Stimulated activated CD4-positive, alpha-beta T cell treated with anti-CD3 and anti-CD28 coated beads, Interleukin-2, amount 100 ng/mL, for 48 hours (primary cell): ENCODE data around the gene MRGPRE.

ENCODE experiments used
- DNase-seq, 2 donors: peaks; one replicate each; pipeline ENCODE4 v3.0.0-alpha.2; 2020

The MRGPRE gene

DNA sequence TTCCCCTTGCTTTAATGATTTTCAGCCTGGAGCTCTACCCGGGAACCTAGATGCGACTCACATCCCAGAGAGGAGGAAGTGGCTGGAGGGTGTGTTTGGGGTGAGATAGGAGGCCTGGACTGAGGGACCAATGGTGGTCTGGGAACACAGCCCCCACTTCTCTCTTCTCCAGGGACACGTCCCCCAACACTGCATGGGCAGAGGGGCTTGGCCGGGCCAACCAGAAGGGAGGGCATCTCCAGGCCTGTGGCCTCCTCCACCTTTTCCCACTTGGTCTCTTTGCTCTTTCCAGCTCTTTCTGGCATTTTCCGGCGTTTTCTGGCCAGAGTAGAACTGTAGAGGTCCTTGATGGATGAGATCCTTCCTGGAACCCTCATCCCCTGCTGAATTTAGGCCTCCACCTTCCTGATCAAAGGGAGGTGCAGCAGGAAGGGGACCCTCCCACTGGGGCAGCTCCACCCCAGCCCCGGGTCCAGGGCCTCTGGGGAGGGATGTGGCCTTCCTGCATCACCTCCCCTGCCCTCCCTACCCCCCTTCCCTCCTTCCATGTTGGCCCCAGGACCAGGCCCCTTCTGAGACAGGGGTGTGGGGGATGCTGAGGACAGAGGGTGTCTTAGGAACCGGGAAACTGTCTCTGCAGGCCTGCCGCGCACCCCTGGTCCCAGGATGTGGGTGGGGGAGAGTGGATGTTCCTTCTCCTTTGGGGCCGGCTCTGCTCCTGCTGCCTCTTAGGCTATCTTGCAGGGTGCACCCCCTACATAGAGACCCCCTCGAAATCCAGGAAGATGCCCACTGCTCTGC, 38.0 kb downstream of the MRGPRE start:
- DNase-seq, result no peak

DNA sequence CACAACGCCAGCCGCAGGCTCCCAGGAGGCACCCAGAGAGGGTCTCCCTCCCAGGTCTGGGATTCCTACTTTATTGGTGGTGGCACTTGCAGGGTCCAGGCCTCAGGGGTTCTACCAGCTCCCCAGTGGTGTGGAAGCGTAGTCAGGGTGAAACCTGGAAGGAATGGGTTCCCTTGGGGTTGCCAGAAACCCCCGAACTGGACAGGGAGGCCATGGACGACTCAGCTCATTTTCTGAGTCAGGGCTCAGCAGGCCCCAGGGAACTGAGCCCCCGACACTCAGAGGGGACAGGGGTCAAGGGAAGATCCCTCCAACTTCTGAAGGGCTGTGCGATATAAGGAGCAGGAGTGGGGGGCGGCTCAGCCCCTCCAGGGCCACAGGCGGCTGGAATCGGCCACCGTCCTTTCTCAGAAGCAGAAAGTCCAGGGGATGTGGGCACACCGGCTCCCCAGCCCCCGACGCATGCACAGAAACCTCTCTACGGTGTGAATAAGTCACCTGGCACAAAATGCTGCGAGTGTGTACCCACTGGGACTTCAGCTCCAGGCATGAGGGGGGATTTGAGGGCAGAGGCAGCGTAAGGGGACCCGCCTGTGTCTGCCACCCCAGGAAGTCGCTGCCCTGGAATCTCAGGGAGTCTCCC, 38.7 kb downstream of the MRGPRE start:
- no peak for DNase-seq

DNA sequence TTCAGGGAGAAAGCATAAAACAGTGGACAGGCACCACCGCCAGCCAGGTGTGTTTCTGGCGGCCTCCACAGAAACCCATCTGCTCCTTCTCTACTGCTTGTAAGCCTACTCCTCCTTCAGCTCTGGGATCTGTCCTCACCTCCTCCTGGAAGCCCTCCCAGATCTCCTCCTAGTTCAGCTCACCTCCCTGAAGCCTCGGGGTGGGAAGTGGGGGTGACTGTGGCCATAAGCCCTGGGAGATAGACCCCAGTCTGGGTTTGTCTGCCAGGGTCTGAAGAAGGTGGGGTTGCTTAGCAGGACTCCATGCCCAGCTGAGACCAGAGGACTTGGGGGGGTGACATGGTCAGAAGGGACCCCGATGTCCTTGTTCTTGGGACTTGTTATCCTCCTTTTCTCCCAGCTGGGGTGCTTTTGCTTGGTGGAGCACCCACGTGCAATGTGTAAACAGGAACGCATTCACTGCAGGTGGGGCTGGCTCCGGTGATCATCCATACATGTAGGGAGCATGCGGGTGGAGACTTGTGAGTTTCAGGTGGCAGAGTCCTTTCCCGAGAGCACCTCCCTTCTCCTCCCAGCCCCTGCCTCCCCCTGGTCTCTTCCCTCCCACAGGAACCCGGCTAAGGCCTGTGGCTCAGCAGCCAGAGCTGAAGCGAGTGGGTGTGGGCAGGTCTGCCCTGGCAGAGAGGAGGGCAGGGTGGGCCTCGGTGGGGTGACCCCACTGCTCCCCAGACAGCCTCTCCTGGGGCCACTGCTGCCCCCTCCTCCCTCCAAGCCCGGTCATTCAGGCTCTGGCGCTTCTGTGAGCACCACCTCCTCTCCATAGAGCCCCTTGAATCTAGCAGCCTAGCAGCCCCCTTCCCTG, 39.5 kb downstream of the MRGPRE start:
- DNase-seq, result no peak

DNA sequence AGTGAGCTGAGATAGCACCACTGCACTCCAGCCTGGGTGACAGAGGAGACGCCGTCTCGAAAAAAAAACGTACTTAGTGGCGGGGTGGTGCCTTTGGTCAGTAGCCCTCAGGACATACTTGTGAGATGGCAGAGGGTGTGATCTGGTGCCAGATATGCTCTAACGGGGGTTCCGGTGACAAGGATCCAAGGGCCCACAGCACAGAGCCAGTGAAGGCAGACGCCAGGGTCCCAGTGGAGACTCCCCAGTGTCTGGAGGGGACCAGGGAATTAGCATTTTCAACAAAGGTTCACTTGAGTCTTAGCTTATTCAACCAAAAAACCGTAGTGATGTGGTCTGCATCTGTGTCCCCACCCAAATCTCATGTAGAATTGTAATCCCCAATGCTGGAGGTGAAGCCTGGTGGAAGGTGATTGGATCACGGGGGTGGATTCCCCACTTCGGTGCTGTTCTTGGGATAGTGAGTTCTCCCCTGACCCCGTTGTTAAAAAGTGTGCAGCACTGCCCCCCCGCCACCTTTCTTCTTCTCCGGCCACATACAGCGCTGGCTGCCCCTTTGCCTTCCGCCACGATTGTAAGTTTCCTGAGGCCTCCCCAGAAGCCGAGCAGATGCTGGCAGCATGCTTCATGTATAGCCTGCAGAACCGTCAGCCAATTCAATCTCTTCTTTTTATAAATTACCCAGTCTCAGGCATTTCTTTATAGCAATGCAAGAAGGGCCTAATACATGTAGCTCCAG, 40.5 kb downstream of the MRGPRE start:
- no peak for DNase-seq

DNA sequence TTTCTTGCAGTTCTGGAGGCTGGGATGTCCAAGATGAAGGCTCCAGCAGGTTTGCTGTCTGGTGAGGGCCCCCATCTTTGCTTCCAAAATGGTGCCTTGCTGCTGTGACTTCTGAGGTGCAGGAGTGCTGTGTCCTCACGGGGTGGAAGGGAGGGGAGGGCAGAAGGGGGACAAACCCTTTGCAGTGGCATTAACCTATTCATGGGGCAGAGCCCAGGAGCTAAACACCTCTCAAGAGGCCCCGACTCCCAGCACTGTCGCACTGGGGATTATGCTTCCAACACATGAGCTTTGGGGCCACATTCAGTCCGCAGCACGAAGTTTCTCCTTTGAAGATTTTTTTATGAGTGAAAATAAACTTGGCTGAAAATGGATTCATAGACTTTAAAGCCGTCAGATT, 41.6 kb downstream of the MRGPRE start:
- DNase-seq, result no peak

DNA sequence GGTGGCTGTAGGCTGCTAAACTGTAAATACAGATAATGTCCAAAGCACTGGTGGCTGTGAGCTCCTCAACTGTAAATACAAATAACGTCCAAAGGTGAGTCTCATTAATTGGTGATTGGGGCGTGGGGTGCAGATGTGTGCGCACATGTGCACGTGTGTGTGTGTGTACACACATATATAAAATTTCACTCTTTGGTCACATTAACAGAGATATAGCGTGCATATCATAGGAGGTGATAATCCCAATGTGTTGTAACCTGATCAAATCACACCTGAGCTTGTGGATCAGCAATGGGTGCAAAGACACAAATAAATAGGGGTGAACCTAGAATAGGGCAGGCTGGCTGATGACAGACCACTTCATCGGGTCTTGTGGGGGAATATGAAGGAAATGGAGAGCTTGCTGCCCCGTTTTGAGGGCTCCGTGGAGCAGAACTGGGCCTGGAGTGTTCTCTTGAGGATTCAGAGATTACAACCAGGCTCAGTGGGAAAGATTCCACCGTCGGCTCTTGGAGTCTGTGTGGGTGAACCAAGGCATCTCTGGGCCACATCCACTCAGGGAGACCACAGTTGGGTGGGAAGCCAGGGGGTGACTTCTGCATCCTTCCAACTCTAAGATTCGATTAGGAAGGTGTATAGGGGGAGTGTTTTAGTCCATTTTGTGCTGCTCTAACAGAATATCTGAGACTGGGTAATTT, 42.2 kb downstream of the MRGPRE start:
- DNase-seq, result no peak

DNA sequence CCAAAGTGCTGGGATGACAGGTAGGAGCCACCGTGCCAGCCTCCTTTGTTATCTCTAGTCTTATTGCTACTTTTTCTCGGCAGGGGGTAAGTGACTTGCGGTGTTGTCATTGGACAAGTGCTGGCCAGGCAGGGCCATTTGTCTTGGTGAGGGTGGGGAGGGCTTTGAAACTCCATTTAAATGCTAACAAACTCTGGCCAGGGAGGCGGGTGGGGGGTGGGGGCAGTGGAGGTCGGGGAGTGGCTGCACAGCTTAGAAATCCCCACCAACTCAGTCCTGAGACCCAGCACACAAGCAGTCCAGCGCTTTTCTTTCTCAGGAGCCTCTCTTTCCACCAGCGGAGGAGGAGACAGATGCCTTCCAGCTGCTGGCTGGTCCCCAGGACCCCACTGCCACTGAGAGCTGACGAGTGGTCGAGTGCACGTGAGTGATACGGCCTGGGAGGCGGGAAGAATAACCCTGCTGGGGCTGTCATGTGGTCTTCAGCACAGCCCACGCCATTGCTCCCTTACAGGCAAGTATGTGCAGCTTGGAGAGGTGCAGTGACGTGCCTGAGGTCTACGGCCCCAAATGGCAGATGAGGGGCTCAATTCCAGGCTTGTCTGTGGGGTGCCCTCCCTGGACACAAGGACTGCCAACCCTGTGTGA, 42.9 kb downstream of the MRGPRE start:
- DNase-seq, result no peak

DNA sequence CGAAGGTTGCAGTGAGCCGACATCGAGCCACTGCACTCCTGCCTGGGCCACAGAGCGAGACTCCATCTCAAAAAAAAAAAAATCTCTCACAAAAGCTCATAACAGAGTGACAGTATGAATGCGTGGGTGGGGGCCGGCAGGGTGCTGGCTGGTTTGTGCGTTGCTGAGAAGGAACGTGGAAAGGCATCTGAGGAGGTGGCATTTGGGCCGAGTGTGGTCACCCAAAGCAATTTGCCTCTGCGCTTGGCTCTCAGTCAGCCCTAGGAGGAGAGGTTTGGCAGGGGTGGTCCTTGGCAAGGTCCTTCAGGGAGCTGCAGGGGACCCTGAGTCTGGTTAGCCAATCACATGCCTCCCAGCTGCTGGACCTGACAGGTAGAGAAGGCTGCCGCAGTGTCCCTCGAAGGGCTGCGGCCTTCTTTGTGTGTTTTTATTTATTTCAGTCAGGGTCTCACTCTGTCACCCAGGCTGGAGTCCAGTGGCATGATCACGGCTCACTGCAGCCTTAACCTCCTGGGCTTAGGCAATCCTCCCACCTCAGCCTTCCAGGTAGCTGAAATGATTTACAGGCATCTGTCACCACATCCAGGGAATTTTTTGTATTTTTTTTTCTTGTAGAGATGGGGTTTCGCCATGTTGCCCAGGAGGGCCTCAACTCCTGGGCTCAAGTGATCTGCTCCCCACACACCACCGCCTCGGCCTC, 43.6 kb downstream of the MRGPRE start:
- DNase-seq, result no peak

DNA sequence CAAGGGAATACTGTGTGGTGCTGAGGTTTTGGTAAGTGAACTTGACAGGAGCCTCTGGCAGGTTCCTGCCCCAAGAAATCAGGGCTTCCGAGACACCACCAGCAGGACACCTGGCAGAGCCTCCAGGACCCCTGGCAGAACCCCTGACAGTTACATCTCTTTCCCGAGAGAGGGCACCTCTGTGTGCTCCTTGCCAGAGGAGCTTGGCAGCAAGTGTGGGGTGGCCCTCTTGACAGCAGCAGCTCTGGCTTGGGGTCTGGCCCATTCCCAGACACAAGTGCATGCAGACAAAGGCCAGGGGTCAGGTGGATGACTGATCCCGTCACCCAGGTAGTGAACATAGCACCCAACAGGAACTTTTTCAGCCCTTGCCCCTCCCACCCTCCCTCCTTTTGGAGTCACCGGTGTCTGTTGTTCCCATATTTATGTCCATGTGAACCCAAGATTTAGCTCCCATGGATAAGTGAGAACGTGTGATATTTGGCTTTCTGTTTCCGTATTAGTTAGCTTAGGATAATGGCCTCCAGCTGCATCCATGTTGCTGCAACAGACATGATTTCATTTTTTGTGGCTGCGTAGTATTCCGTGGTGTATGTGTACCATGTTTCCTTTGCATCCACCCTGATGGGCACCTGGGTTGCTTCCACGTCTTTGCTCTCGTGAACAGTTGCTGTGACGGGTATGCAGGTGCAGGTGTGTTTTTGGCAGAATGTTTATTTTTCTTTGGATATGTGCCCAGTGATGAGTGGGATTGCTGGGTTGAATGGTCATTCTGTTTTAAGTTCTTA, 45.9 kb downstream of the MRGPRE start:
- no peak for DNase-seq

DNA sequence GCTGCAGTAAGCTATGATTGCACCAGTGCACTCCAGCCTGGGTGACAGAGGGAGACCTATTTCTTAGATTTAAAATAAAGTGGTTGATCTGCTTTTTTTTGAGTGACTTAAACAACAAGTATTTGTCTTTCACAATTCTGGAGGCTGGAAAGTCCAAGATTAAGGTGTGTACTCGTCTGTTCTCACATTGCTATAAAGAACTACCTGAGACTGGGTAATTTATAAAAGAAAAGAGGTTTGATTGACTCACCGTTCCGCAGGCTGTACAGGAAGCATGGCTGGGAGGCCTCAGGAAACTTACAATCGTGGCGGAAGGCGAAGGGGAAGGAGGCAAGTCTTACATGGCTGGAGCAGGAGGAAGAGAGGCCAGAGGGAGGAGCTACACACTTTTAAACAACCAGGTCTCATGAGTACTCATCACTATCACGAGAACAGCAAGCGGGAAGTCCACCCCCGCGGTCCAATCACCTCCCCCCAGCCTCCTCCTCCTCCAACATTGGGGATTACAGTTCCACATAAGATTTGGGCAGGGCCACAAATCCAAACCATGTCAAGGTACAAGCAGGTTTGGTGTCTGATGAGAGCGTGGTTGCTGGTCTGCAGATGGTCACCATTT, 47.4 kb downstream of the MRGPRE start:
- no peak for DNase-seq

DNA sequence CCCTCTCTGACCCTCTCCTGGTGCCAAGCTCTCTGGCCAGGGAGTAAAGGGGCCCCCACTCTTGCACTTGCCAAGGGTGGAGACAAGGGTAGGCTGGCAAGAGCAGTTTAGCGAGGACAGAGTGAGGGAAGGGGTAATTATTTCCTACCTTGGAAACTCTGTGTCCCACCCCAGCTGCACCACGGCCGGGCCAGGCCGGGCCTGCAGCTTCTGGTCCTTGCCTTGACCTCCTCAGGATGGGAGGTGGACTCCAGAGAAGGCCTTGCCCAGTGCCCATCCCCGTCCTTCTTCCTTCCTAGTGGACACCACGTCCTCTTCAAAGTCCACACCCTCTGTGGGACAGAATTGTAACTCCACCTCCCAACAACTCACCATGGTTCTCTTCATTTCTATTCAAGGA, 48.7 kb downstream of the MRGPRE start:
- no peak for DNase-seq

DNA sequence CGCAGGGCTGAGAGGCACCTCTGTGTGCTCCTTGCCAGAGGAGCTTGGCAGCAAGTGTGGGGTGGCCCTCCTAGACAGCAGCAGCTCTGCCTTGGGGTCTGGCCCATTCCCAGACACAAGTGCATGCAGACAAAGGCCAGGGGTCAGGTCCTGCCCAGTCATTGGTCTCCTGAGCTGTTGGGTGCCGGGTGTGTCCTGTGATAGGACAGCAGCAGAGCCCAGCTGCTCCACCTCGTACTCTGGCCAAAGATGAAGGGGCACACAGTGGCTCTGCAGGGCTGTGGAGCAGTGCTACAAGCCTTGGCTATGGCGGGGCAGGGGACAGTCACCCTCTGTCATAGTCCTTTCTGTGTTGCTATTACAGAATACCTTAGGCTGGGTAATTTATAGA, 49.8 kb downstream of the MRGPRE start:
- DNase-seq, result no peak

DNA sequence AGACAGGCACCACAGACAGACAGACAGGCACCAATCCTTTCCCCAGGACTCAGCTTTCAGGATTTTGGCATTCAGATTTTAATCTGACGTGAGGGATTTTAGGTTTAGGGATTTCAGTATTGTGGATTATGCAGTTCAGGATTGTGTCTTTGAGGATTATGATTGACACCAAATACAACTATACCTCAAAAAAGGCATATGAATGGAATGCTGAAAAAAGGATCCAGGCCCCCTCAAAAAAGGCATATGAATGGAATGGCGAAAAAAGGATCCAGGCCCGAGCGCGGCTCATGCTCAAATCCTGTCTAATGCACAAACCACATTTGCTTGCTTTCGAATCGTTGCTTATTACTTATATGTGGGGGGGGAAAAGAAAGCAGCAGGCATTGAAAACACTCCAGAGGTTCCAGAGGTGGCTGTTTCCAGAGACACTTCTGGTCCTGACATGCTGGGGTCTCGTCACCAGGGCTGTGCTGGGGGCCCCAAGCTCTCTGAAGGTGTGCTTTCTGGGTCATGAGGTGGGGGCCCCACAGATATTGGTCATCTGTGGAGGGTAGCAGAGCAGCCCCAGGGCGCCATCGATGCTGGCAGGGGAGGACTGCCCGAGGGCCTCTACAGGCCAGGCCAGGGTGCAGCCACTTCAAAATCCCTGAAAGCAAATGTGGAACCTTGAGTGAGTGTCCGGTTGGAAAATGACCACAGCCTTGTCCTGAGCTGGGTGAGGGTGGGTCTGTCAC, 50.3 kb downstream of the MRGPRE start:
- DNase-seq, result no peak

DNA sequence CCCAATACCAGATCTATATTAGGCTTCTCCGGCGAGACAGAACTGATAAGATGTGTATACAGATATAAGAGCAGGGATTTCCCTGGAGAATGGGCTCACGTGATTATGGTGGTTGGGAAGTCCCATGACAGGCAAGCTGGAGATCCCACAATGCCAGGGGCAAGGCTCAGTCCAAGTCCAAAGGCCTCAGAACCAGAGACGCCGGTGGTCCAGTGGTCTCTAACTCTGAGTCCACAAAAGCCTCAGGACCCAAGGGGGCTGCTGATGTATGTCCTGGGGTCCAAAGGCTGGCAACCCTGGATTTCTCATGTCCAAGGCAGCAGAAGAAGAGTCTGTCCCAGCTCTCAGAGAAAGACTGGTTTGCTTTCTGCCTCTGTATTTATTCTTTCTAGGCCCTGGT, 51.3 kb downstream of the MRGPRE start:
- no peak for DNase-seq

DNA sequence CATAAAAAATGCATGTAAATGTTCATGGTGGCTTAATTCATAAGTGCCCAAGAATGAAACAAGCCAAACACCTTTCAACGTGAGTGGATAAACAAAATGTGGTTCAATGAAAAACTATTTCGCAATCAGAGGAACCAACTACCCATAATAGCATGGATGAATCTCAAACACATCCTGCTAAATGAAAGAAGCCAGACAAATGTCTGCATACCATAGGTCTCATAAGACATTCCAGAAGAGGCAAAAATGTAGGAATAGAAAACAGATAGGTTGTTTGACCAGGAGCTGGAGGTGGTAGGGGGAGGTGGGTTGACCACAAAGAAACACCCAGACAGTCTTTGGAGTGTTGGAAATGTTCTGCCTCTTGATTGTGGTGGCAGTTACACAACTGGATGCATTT, 53.9 kb downstream of the MRGPRE start:
- no peak for DNase-seq

DNA sequence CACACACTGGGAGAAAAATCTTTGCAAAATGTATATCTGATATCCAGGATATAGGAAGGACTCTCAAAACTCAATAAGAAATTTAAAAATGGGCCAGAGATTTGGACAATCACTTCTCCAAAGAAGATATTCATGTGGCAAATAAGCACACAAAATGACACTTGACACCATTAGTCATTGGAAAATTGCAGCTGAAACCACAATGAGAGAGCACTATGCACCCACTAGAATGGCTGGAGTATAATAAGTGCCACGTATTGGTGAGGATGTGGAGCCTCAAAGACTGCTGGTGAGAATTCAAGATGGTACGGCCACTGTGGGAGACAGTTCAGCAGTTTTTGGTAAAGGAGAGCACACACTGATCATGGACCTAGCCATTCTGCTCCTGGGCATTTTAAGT, 54.3 kb downstream of the MRGPRE start:
- DNase-seq, result no peak
